SKM-1 (cell line): Measurements from ENCODE around the gene ZNF597.

Source experiments
- DNase-seq: peaks from one replicate; lab custom pipeline; 2025; ENCODE audit not compliant: unreplicated experiment; lab: John Stamatoyannopoulos, UW

ZNF597 gene

GRCh38 chr16:3443108-3444031 is at the start of gene ZNF597, which contains the start of gene NAA60:
ZNF597 (minus strand) TSS chr16:3443504; CDS start chr16:3443153, 351 bp downstream.
NAA60 (plus strand) TSS chr16:3443680; CDS start chr16:3476228, 32,548 bp downstream.
- peak; percentile 66 for DNase-seq

GRCh38 chr16:3492356-3492755 is 49.1 kb upstream of the ZNF597 start:
- DNase-seq, result no peak

GRCh38 chr16:3490911-3491629 is 47.8 kb upstream of the ZNF597 start:
- DNase-seq, result no peak

GRCh38 chr16:3488801-3489200 is 45.5 kb upstream of the ZNF597 start:
- no peak for DNase-seq

GRCh38 chr16:3487521-3488410 is 44.5 kb upstream of the ZNF597 start:
- DNase-seq, result no peak

GRCh38 chr16:3486506-3487215 is 43.4 kb upstream of the ZNF597 start:
- no peak for DNase-seq

GRCh38 chr16:3485821-3486505 is 42.7 kb upstream of the ZNF597 start:
- DNase-seq, result no peak

GRCh38 chr16:3485097-3485745 is 41.9 kb upstream of the ZNF597 start:
- DNase-seq, result no peak

- no peak for DNase-seq
Measured at GRCh38 chr16:3484318-3485096, 41.2 kb upstream of the ZNF597 start.

GRCh38 chr16:3482659-3483241 is 39.4 kb upstream of the ZNF597 start:
- DNase-seq, result no peak

- DNase-seq, result no peak
Measured at GRCh38 chr16:3481696-3482658, 38.7 kb upstream of the ZNF597 start.

GRCh38 chr16:3480901-3481695 is 37.8 kb upstream of the ZNF597 start:
- no peak for DNase-seq

GRCh38 chr16:3479654-3480216 is 36.4 kb upstream of the ZNF597 start:
- no peak for DNase-seq

- DNase-seq, result no peak
Measured at GRCh38 chr16:3478242-3478925, 35.1 kb upstream of the ZNF597 start.

GRCh38 chr16:3476409-3476808 is 33.1 kb upstream of the ZNF597 start:
- DNase-seq, result no peak
